HCT116 (cell line): ENCODE data around the gene ENTPD7. TPM values are rescaled to one million over a fixed set of nuclear protein-coding genes. Genes with fewer than 3 reads are reported as not detected.

Experiments used
- ATAC-seq: fragments of 200-7000 bp; cut with Tn5 transposase; 2 replicates; pipeline ENCODE4 v1.9.1; 2020; ENCODE audit warnings: mild to moderate bottlenecking, moderate library complexity
- BruUV-seq: library from RNA; stranded (reverse); fragments of 400-500 nt; replicated peaks from 2 replicates; lab custom pipeline; 2021; lab: Mats Ljungman, UMichigan
- CTCF ChIA-PET: fragments of 300-600 bp; sonication (Branson Sonifier 250); formaldehyde crosslinking; loops from one replicate; lab custom pipeline; 2021; ENCODE audit warnings: antibody characterized with exemption; lab: Charles Lee
- POLR2A ChIA-PET: fragments of 300-600, 350-600 bp; sonication (Branson Sonifier 250); formaldehyde crosslinking; loops from one replicate; lab custom pipeline; 2021; ENCODE audit warnings: antibody characterized with exemption; lab: Charles Lee
- RAD21 ChIA-PET, 2 experiments: fragments of 300-600 bp; sonication (Branson Sonifier 250); formaldehyde crosslinking; loops; one replicate each; lab custom pipeline; 2023; ENCODE audit warnings: low total read pairs in 2 of 2; ENCODE audit not compliant: uncharacterized antibody in 2 of 2, unreplicated experiment in 2 of 2, low non-redundant PET in 1 of 2; lab: Charles Lee
- DNase-seq: peaks from one replicate; pipeline ENCODE4 v3.0.0-alpha.2; 2010; ENCODE audit warnings: low read depth, low spot score
- H2AFZ ChIP-seq: fragments of 200-600 bp; shearing (Covaris generic), sonication (generic); 2 replicates; pipeline ENCODE4 v1.6.1; 2017; ENCODE audit warnings: low read depth, mixed run types, mixed read lengths, antibody characterized with exemption, low read length; ENCODE audit not compliant: poor library complexity, severe bottlenecking
- H3K27ac ChIP-seq: 2 replicates; pipeline ENCODE4 v1.5.1; 2012; ENCODE audit warnings: low read depth, low read length
- H3K27me3 ChIP-seq: fragments of 200-600 bp; sonication (generic); 2 replicates; pipeline ENCODE4 v1.6.1; 2016; ENCODE audit warnings: mixed run types, low read length, mixed read lengths; ENCODE audit not compliant: insufficient read depth
- H3K36me3 ChIP-seq, 2 experiments: fragments of 200-500 bp in 1 of 2; fragments of 200-600 bp in 1 of 2; sonication (Bioruptor generic) in 1 of 2; sonication (generic) in 1 of 2; 2 replicates each; pipeline versions ENCODE4 v1.5.1 to v1.6.1; 2014 to 2016; ENCODE audit warnings: low read length in 2 of 2, inconsistent platforms in 1 of 2, mixed read lengths in 1 of 2, mixed run types in 1 of 2; ENCODE audit not compliant: insufficient read depth in 2 of 2, control insufficient read depth in 1 of 2
- H3K4me1 ChIP-seq, 2 experiments: fragments of 200-600 bp in 1 of 2; sonication (generic) in 1 of 2; 2 replicates each; pipeline versions ENCODE4 v1.5.1 to v1.6.1; 2012 to 2017; ENCODE audit warnings: low read length in 2 of 2, inconsistent platforms in 1 of 2, mild to moderate bottlenecking in 1 of 2, mixed read lengths in 1 of 2, mixed run types in 1 of 2, moderate library complexity in 1 of 2; ENCODE audit not compliant: insufficient read depth in 2 of 2, control insufficient read depth in 1 of 2
- H3K4me2 ChIP-seq: fragments of 200-600 bp; sonication (generic); 2 replicates; pipeline ENCODE4 v1.6.1; 2017; ENCODE audit warnings: mixed run types, low read length, mixed read lengths
- H3K4me3 ChIP-seq, 2 experiments: fragments of 200-600 bp in 1 of 2; sonication (generic) in 1 of 2; replicated peaks in 1 of 2; 2 replicates each; pipeline ENCODE4 v1.5.1; 2011 to 2016; ENCODE audit warnings: low read length in 2 of 2, control low read depth in 1 of 2, low read depth in 1 of 2, mild to moderate bottlenecking in 1 of 2, mixed read lengths in 1 of 2, mixed run types in 1 of 2
- H3K79me2 ChIP-seq: fragments of 200-600 bp; sonication (generic); 2 replicates; pipeline ENCODE4 v1.6.1; 2017; ENCODE audit warnings: mild to moderate bottlenecking, mixed run types, low read length, moderate library complexity, mixed read lengths; ENCODE audit not compliant: insufficient read depth
- H3K9ac ChIP-seq: fragments of 200-600 bp; sonication (generic); 2 replicates; pipeline ENCODE4 v1.6.1; 2016; ENCODE audit warnings: low read length, mixed read lengths
- H3K9me2 ChIP-seq: fragments of 200-600 bp; sonication (generic), shearing (Covaris generic); 2 replicates; pipeline ENCODE4 v1.6.1; 2017; ENCODE audit warnings: mixed run types, mild to moderate bottlenecking, moderate library complexity; ENCODE audit not compliant: insufficient read depth
- H3K9me3 ChIP-seq, 2 experiments: fragments of 200-500 bp in 1 of 2; fragments of 200-600 bp in 1 of 2; sonication (Bioruptor generic) in 1 of 2; sonication (generic) in 1 of 2; 2 replicates each; pipeline ENCODE4 v1.6.1; 2014 to 2017; ENCODE audit warnings: low read length in 2 of 2, mixed read lengths in 2 of 2, inconsistent platforms in 1 of 2, low read depth in 1 of 2, mild to moderate bottlenecking in 1 of 2, mixed run types in 1 of 2, moderate library complexity in 1 of 2; ENCODE audit not compliant: control insufficient read depth in 1 of 2, insufficient read depth in 1 of 2
- H4K20me1 ChIP-seq: fragments of 200-600 bp; sonication (generic), shearing (Covaris generic); 2 replicates; pipeline ENCODE4 v1.6.1; 2017; ENCODE audit warnings: mixed run types, mild to moderate bottlenecking, moderate library complexity; ENCODE audit not compliant: insufficient read depth
- CEBPB ChIP-seq: IDR thresholded peaks from 2 replicates; pipeline ENCODE4 v1.6.1; 2012; ENCODE audit warnings: low read depth
- CTCF ChIP-seq, 3 experiments: fragments of 200-600 bp in 1 of 3; sonication (generic) in 1 of 3; IDR thresholded peaks in 2 of 3; conservative IDR thresholded peaks in 1 of 3; 2 replicates each; pipeline ENCODE4 v1.5.1; 2012 to 2017; ENCODE audit warnings: low read depth in 2 of 3, low read length in 2 of 3, antibody characterized with exemption in 1 of 3, borderline replicate concordance in 1 of 3, control low read depth in 1 of 3, mild to moderate bottlenecking in 1 of 3, mixed read lengths in 1 of 3, mixed run types in 1 of 3, moderate library complexity in 1 of 3; ENCODE audit not compliant: insufficient read depth in 1 of 3
- EGR1 ChIP-seq: IDR thresholded peaks from 2 replicates; pipeline ENCODE4 v1.6.1; 2012; ENCODE audit warnings: low read depth
- EZH2 ChIP-seq: fragments of 200-600 bp; sonication (generic); IDR thresholded peaks from 2 replicates; pipeline ENCODE4 v1.6.1; 2017; ENCODE audit warnings: antibody characterized with exemption, mixed run types
- FOSL1 ChIP-seq: IDR thresholded peaks from 2 replicates; pipeline ENCODE4 v1.6.1; 2012; ENCODE audit warnings: low read depth
- JUND ChIP-seq: IDR thresholded peaks from 2 replicates; pipeline ENCODE4 v1.6.1; 2012
- MAX ChIP-seq: IDR thresholded peaks from 2 replicates; pipeline ENCODE4 v1.6.1; 2012
- POLR2A ChIP-seq: IDR thresholded peaks from 2 replicates; pipeline ENCODE4 v1.7.0; 2011; ENCODE audit warnings: borderline replicate concordance; ENCODE audit not compliant: insufficient read depth, insufficient read length; ENCODE audit errors: extremely low read depth
- RAD21 ChIP-seq: IDR thresholded peaks from 2 replicates; pipeline ENCODE4 v1.6.1; 2012; ENCODE audit warnings: low read depth, mild to moderate bottlenecking
- SRF ChIP-seq: IDR thresholded peaks from 2 replicates; pipeline ENCODE4 v1.6.1; 2012; ENCODE audit warnings: low read depth
- TCF7L2 ChIP-seq: IDR thresholded peaks from 2 replicates; pipeline ENCODE4 v1.7.0; 2011; ENCODE audit warnings: borderline replicate concordance, inconsistent platforms; ENCODE audit not compliant: insufficient read depth, insufficient read length; ENCODE audit errors: extremely low read depth
- intact Hi-C: fragments of 100-400 bp; cut with micrococcal nuclease; formaldehyde crosslinking; loops from 2 replicates; pipeline ENCODE4 v1.10.0; 2022
- total RNA-seq: library from RNA; stranded (reverse); gene quantifications from one replicate; pipeline ENCODE4 v1.2.1, GENCODE V29; 2021; ENCODE audit not compliant: unreplicated experiment
- TF ChIP-seq, protein P1 (sequence below): IDR thresholded peaks from 2 replicates; pipeline ENCODE4 v1.6.1; 2011; ENCODE audit warnings: mild to moderate bottlenecking, low read length, moderate library complexity; ENCODE audit not compliant: insufficient replicate concordance; ENCODE audit errors: extremely low read depth
- TF ChIP-seq, protein P2 (sequence below): IDR thresholded peaks from 2 replicates; pipeline ENCODE4 v1.6.1; 2012; ENCODE audit warnings: low read depth

Gene ENTPD7
- total RNA-seq, 1 experiment from 2014 or later = 12.3 TPM

GRCh38 chr10:99628923-99629624, 30.2 kb upstream of the ENTPD7 start:
- TF ChIP-seq RAD21 (no peak), EGR1 (no peak), JUND (no peak), TCF7L2 (no peak), MAX (no peak), SRF (no peak), POLR2A (no peak), FOSL1 (no peak), CEBPB (no peak), CTCF (IDR thresholded peaks at IDR 0.05 in 2 of 3, conservative IDR thresholded peaks at IDR 0.05 in 1 of 3; ENCODE audit: borderline replicate concordance in 1 of 3, insufficient read depth in 1 of 3, low read depth in 2 of 3, low read length in 2 of 3) (no peak), EZH2 (no peak)
- TF ChIP-seq, protein P1, sequence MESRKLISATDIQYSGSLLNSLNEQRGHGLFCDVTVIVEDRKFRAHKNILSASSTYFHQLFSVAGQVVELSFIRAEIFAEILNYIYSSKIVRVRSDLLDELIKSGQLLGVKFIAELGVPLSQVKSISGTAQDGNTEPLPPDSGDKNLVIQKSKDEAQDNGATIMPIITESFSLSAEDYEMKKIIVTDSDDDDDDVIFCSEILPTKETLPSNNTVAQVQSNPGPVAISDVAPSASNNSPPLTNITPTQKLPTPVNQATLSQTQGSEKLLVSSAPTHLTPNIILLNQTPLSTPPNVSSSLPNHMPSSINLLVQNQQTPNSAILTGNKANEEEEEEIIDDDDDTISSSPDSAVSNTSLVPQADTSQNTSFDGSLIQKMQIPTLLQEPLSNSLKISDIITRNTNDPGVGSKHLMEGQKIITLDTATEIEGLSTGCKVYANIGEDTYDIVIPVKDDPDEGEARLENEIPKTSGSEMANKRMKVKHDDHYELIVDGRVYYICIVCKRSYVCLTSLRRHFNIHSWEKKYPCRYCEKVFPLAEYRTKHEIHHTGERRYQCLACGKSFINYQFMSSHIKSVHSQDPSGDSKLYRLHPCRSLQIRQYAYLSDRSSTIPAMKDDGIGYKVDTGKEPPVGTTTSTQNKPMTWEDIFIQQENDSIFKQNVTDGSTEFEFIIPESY = no peak
- TF ChIP-seq, protein P2, sequence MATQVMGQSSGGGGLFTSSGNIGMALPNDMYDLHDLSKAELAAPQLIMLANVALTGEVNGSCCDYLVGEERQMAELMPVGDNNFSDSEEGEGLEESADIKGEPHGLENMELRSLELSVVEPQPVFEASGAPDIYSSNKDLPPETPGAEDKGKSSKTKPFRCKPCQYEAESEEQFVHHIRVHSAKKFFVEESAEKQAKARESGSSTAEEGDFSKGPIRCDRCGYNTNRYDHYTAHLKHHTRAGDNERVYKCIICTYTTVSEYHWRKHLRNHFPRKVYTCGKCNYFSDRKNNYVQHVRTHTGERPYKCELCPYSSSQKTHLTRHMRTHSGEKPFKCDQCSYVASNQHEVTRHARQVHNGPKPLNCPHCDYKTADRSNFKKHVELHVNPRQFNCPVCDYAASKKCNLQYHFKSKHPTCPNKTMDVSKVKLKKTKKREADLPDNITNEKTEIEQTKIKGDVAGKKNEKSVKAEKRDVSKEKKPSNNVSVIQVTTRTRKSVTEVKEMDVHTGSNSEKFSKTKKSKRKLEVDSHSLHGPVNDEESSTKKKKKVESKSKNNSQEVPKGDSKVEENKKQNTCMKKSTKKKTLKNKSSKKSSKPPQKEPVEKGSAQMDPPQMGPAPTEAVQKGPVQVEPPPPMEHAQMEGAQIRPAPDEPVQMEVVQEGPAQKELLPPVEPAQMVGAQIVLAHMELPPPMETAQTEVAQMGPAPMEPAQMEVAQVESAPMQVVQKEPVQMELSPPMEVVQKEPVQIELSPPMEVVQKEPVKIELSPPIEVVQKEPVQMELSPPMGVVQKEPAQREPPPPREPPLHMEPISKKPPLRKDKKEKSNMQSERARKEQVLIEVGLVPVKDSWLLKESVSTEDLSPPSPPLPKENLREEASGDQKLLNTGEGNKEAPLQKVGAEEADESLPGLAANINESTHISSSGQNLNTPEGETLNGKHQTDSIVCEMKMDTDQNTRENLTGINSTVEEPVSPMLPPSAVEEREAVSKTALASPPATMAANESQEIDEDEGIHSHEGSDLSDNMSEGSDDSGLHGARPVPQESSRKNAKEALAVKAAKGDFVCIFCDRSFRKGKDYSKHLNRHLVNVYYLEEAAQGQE = no peak
- CTCF ChIA-PET = interaction anchor here (1.2 to 1.5 kb wide), 2 partner anchors 9 to 82 kb away, joined by 3 read pairs; partner anchors contain the start of gene SLC25A28
- Histone ChIP-seq H3K27ac (no peak overlapping the region), H2AFZ (no peak overlapping the region), H3K9me3 (no peaks in the 10 kb centered on the region), H3K9me2 (no peaks in the 10 kb centered on the region), H3K4me3 (no peak overlapping the region), H3K4me2 (no peak overlapping the region), H3K4me1 (peaks cover 0 to 3% of the 10 kb centered on the region in 2 experiments; a peak in 1 of 4 replicates), H3K36me3 (no peaks in the 10 kb centered on the region), H3K79me2 (no peaks in the 10 kb centered on the region), H3K9ac (no peak overlapping the region), H3K27me3 (no peaks in the 10 kb centered on the region), H4K20me1 (no peaks in the 10 kb centered on the region)
- intact Hi-C loops = no loop called here
- no peak for DNase-seq
- RAD21 ChIA-PET = no interaction called here
- no TSS peak for BruUV-seq
- POLR2A ChIA-PET = interaction anchor here (1.0 kb wide), 1 partner anchor 30 kb away, joined by 3 read pairs; the partner anchor contains the start of gene ENTPD7
- no peak for ATAC-seq
